Testis (tissue), 2 donors: ENCODE measurements around the gene GRIK1.

ENCODE experiments used
- POLR2A ChIP-seq: fragments of 450-650 bp; IDR thresholded peaks from one replicate; pipeline ENCODE4 v1.6.1; 2017; ENCODE audit warnings: antibody characterized with exemption, mild to moderate bottlenecking, moderate library complexity
- TF ChIP-seq, protein P1 (sequence below), 3 experiments: fragments of 450-650 bp in 2 of 3; fragments of 200-600 bp in 1 of 3; sonication (generic) in 1 of 3; IDR thresholded peaks; one replicate each; pipeline ENCODE4 v1.5.1; 2016 to 2019; ENCODE audit warnings: antibody characterized with exemption in 3 of 3, mild to moderate bottlenecking in 2 of 3, moderate library complexity in 1 of 3

- no peak for TF ChIP-seq POLR2A
- TF ChIP-seq, protein P1, sequence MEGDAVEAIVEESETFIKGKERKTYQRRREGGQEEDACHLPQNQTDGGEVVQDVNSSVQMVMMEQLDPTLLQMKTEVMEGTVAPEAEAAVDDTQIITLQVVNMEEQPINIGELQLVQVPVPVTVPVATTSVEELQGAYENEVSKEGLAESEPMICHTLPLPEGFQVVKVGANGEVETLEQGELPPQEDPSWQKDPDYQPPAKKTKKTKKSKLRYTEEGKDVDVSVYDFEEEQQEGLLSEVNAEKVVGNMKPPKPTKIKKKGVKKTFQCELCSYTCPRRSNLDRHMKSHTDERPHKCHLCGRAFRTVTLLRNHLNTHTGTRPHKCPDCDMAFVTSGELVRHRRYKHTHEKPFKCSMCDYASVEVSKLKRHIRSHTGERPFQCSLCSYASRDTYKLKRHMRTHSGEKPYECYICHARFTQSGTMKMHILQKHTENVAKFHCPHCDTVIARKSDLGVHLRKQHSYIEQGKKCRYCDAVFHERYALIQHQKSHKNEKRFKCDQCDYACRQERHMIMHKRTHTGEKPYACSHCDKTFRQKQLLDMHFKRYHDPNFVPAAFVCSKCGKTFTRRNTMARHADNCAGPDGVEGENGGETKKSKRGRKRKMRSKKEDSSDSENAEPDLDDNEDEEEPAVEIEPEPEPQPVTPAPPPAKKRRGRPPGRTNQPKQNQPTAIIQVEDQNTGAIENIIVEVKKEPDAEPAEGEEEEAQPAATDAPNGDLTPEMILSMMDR (IDR thresholded peaks at IDR 0.05) = no peak
Observed at GRCh38 chr21:29601047-29601446, 338.7 kb downstream of the GRIK1 start.
